Activated CD8-positive, alpha-beta memory T cell treated with anti-CD3 and anti-CD28 coated beads, Interleukin-2, amount 50 U/mL, for 24 hours (primary cell): ENCODE results near the gene CA5A.
"Not testable (repeated sequence)": the region's sequence is repeated elsewhere in the genome, so short reads cannot be mapped to it uniquely, and the experiment has no call there.

Source experiments
- DNase-seq: peaks from one replicate; pipeline ENCODE4 v3.0.0-alpha.2; 2020; ENCODE audit errors: extremely low read depth

Gene CA5A

GRCh38 chr16:87868254-87869029 lies 67.9 kb downstream of the CA5A start:
- not testable (repeated sequence) for DNase-seq

- DNase-seq, result not testable (repeated sequence)
These were observed 70.3 kb downstream of the CA5A start for GRCh38 chr16:87865902-87866555.

- no peak for DNase-seq
These were observed 71.9 kb downstream of the CA5A start for GRCh38 chr16:87864331-87864989.

GRCh38 chr16:87863327-87863635 lies 73.0 kb downstream of the CA5A start:
- DNase-seq, result not testable (repeated sequence)

GRCh38 chr16:87862597-87863326 lies 73.6 kb downstream of the CA5A start:
- not testable (repeated sequence) for DNase-seq

- not testable (repeated sequence) for DNase-seq
These were observed 74.8 kb downstream of the CA5A start for GRCh38 chr16:87861300-87862099.

- DNase-seq, result no peak
These were observed 75.6 kb downstream of the CA5A start for GRCh38 chr16:87860553-87861299.

- not testable (repeated sequence) for DNase-seq
These were observed 78.0 kb downstream of the CA5A start for GRCh38 chr16:87858151-87858993.

GRCh38 chr16:87856791-87857228 lies 79.5 kb downstream of the CA5A start:
- DNase-seq, result no peak

GRCh38 chr16:87855852-87856715 lies 80.2 kb downstream of the CA5A start:
- no peak for DNase-seq

- no peak for DNase-seq
These were observed 81.2 kb downstream of the CA5A start for GRCh38 chr16:87854907-87855683.

GRCh38 chr16:87854053-87854906 lies 82.0 kb downstream of the CA5A start:
- DNase-seq, result no peak

- peak; percentile 61 for DNase-seq
These were observed 82.8 kb downstream of the CA5A start for GRCh38 chr16:87853411-87854052.

- DNase-seq, result no peak
These were observed 84.7 kb downstream of the CA5A start for GRCh38 chr16:87851601-87852000.

GRCh38 chr16:87851141-87851587 lies 85.2 kb downstream of the CA5A start:
- DNase-seq, result no peak
